Measurements from ENCODE around the gene GOLGA8R. TPM values are rescaled to one million over a fixed set of nuclear protein-coding genes. Genes with fewer than 3 reads are reported as not detected.
"Not testable (repeated sequence)": the region's sequence is repeated elsewhere in the genome, so short reads cannot be mapped to it uniquely, and the experiment has no call there.

Gene GOLGA8R
- total RNA-seq, 1 donor from 2014 or later = 1.6 TPM

- not testable (repeated sequence) for H4K20me1 ChIP-seq (ENCODE audit: insufficient read depth, low read length); H2AFZ ChIP-seq (ENCODE audit: low read depth, low read length); H3K36me3 ChIP-seq (ENCODE audit: insufficient read depth, low read length); H3K4me1 Mint-ChIP-seq (ENCODE audit: low read depth, unreplicated experiment); H3K9ac ChIP-seq (ENCODE audit: low read length); H3K27ac Mint-ChIP-seq (ENCODE audit: unreplicated experiment); H3K9me3 ChIP-seq (ENCODE audit: insufficient read depth, low read depth, low read length); DNase-seq (ENCODE audit: low read depth); H3K27ac ChIP-seq (ENCODE audit: low read depth, low read length); H3K4me1 ChIP-seq (ENCODE audit: insufficient read depth, low read length); H3K4me2 ChIP-seq (ENCODE audit: low read length); H3K4me3 ChIP-seq (ENCODE audit: insufficient read depth, low read depth, low read length); H3K27me3 Mint-ChIP-seq (ENCODE audit: low read depth, unreplicated experiment); H3K36me3 Mint-ChIP-seq (ENCODE audit: low read depth, unreplicated experiment); H3K9me3 Mint-ChIP-seq (ENCODE audit: unreplicated experiment); FAIRE-seq; H3K4me3 Mint-ChIP-seq (ENCODE audit: unreplicated experiment); H3K27me3 ChIP-seq (ENCODE audit: insufficient read depth, low read length); H3K79me2 ChIP-seq (ENCODE audit: insufficient read depth, low read length)
Observed at GRCh38 chr15:30361404-30361803, 52.7 kb downstream of the GOLGA8R start.

- not testable (repeated sequence) for H3K4me3 ChIP-seq (ENCODE audit: insufficient read depth, low read depth, low read length); H3K4me3 Mint-ChIP-seq (ENCODE audit: unreplicated experiment); H3K36me3 ChIP-seq (ENCODE audit: insufficient read depth, low read length); H3K9ac ChIP-seq (ENCODE audit: low read length); H3K4me1 Mint-ChIP-seq (ENCODE audit: low read depth, unreplicated experiment); H3K27me3 Mint-ChIP-seq (ENCODE audit: low read depth, unreplicated experiment); H3K9me3 Mint-ChIP-seq (ENCODE audit: unreplicated experiment); H2AFZ ChIP-seq (ENCODE audit: low read depth, low read length); H3K36me3 Mint-ChIP-seq (ENCODE audit: low read depth, unreplicated experiment); H3K9me3 ChIP-seq (ENCODE audit: insufficient read depth, low read depth, low read length); H3K27ac Mint-ChIP-seq (ENCODE audit: unreplicated experiment); H4K20me1 ChIP-seq (ENCODE audit: insufficient read depth, low read length); FAIRE-seq; H3K27ac ChIP-seq (ENCODE audit: low read depth, low read length); H3K79me2 ChIP-seq (ENCODE audit: insufficient read depth, low read length); H3K4me1 ChIP-seq (ENCODE audit: insufficient read depth, low read length); DNase-seq (ENCODE audit: low read depth); H3K27me3 ChIP-seq (ENCODE audit: insufficient read depth, low read length); H3K4me2 ChIP-seq (ENCODE audit: low read length)
Observed at GRCh38 chr15:30360990-30361389, 53.1 kb downstream of the GOLGA8R start.

- H3K9ac ChIP-seq (ENCODE audit: low read length); H3K4me1 Mint-ChIP-seq (ENCODE audit: low read depth, unreplicated experiment); H3K9me3 Mint-ChIP-seq (ENCODE audit: unreplicated experiment); DNase-seq (ENCODE audit: low read depth); H3K4me3 ChIP-seq (ENCODE audit: insufficient read depth, low read depth, low read length); H3K36me3 Mint-ChIP-seq (ENCODE audit: low read depth, unreplicated experiment); H3K27ac ChIP-seq (ENCODE audit: low read depth, low read length); H3K79me2 ChIP-seq (ENCODE audit: insufficient read depth, low read length); FAIRE-seq; H3K27ac Mint-ChIP-seq (ENCODE audit: unreplicated experiment); H4K20me1 ChIP-seq (ENCODE audit: insufficient read depth, low read length); H3K27me3 ChIP-seq (ENCODE audit: insufficient read depth, low read length); H3K27me3 Mint-ChIP-seq (ENCODE audit: low read depth, unreplicated experiment); H3K9me3 ChIP-seq (ENCODE audit: insufficient read depth, low read depth, low read length); H3K36me3 ChIP-seq (ENCODE audit: insufficient read depth, low read length); H2AFZ ChIP-seq (ENCODE audit: low read depth, low read length); H3K4me3 Mint-ChIP-seq (ENCODE audit: unreplicated experiment); H3K4me2 ChIP-seq (ENCODE audit: low read length); H3K4me1 ChIP-seq (ENCODE audit: insufficient read depth, low read length): not testable (repeated sequence)
Observed at GRCh38 chr15:30355043-30355442, 59.0 kb downstream of the GOLGA8R start.

Other genes with a start within 250 kb of the GOLGA8R start
- 0.64 and 1.8 TPM in 2 replicates for gene CHRFAM7A, start 20.7 kb downstream of the GOLGA8R start, total RNA-seq
- gene GOLGA8Q, start 137.8 kb upstream of the GOLGA8R start, total RNA-seq = 0.54 and 0.84 TPM in 2 replicates
- gene GOLGA8H, start 189.8 kb upstream of the GOLGA8R start, total RNA-seq = 0.32 and 0.34 TPM in 2 replicates

All from astrocyte (in vitro differentiated cells and primary cell).